Measurements from ENCODE around the gene RIMS4. TPM values are rescaled to one million over a fixed set of nuclear protein-coding genes. Genes with fewer than 3 reads are reported as not detected.

Gene RIMS4
- total RNA-seq, 4 donors from 2014 or later: 1.1 to 5.6 (median 1.9) TPM; not detected in 1

DNA sequence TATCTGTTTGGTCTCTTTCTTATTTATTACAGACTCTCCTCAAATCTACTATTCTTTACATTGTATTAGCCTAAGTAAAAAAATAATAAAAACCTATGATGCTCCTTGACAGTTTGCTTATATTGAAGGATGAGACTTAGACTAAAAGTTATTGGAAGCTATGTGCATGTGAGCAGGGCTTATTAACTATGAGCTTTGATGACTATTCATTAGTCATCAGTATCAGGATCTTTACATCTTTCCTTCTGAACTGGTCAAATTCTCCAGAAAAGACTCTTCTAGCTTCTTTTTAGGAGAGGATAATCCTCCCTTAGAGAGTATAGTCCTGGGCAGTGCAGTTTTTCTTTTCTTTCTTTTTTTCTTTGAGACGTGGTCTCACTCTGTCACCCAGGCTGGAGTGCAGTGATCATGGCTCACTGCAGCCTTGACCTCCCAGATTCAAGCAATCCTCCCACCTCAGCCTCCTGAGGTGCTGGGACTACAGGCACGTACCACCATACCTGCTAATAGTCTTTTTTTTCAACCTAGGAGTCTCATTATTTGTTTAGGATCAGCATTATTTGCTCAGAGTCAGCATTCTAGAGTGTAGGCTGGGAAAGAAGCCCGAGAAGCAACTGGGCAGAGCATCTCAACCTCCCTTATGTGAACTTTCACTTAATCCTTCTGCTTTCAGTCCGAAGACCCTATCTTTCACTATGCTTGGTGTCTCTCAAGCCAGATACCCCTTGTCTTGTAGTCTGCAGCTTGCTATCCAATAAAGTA is 38.1 kb upstream of the RIMS4 start:
- H3K36me3 ChIP-seq: no peaks in the 10 kb centered on the region
- intact Hi-C loops (cut with DNase I; ENCODE audit: low total_unique reads) (no loop called here), in situ Hi-C loops (cut with MboI; ENCODE audit: low pct_ligation_motif_present in 1 of 4, low pct_unique_long_range_greater_than_20kb in 1 of 4, low sequenced_read_pairs in 3 of 4) (no loop called here)
- no peak overlapping the region for H3K4me3 ChIP-seq
- H3K4me1 ChIP-seq: peaks cover 0 to 35% (median 20%) of the 10 kb centered on the region in 4 donors
- peaks cover 7% of the 10 kb centered on the region for H3K27me3 ChIP-seq
- H3K27ac ChIP-seq: no peak overlapping the region
- no peak for DNase-seq
- H3K9me3 ChIP-seq: no peaks in the 10 kb centered on the region
- WGBS, 2 donors (ENCODE audit: low coverage in 1 of 2): 66 to 78% methylated on average over 3 to 4 of the region's 4 CpGs
- no peak for TF ChIP-seq POLR2AphosphoS5 (IDR thresholded peaks at IDR 0.05)

DNA sequence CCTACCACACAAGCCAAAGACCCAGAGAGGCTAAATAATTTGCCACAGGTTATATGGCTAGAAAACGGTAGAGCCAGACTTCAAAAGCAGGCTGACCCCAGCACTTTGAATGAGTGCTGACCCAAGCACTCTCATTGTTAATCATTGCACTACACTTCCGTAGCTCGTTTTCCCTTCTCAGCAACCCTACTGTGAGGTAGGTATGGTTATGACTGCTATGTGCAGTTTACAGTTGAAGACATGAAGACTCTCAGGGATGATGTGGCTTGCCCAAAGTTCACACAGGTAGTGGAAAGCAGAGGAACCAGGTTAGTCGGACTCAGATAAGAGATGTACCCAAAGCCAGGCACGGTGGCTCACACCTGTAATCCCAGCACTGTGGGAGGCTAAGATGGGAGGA is 33.5 kb upstream of the RIMS4 start:
- H3K27me3 ChIP-seq: peaks cover 7% of the 10 kb centered on the region
- H3K4me1 ChIP-seq: peaks cover 0 to 5% (median 0%) of the 10 kb centered on the region in 4 donors
- in situ Hi-C loops (cut with MboI; ENCODE audit: low pct_ligation_motif_present in 1 of 4, low pct_unique_long_range_greater_than_20kb in 1 of 4, low sequenced_read_pairs in 3 of 4): no loop called here
- H3K9me3 ChIP-seq: peaks cover 0 to 4% of the 10 kb centered on the region in 2 donors
- no peak for DNase-seq
- H3K27ac ChIP-seq: no peak overlapping the region
- no peak overlapping the region for H3K4me3 ChIP-seq
- no peak for TF ChIP-seq POLR2AphosphoS5 (IDR thresholded peaks at IDR 0.05)
- TF ChIP-seq EP300 (IDR thresholded peaks at IDR 0.05; ENCODE audit: low read depth): no peak
- TF ChIP-seq, protein P1, sequence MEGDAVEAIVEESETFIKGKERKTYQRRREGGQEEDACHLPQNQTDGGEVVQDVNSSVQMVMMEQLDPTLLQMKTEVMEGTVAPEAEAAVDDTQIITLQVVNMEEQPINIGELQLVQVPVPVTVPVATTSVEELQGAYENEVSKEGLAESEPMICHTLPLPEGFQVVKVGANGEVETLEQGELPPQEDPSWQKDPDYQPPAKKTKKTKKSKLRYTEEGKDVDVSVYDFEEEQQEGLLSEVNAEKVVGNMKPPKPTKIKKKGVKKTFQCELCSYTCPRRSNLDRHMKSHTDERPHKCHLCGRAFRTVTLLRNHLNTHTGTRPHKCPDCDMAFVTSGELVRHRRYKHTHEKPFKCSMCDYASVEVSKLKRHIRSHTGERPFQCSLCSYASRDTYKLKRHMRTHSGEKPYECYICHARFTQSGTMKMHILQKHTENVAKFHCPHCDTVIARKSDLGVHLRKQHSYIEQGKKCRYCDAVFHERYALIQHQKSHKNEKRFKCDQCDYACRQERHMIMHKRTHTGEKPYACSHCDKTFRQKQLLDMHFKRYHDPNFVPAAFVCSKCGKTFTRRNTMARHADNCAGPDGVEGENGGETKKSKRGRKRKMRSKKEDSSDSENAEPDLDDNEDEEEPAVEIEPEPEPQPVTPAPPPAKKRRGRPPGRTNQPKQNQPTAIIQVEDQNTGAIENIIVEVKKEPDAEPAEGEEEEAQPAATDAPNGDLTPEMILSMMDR (IDR thresholded peaks at IDR 0.05): no peak
- TF ChIP-seq POLR2A (IDR thresholded peaks at IDR 0.05): no peak
- intact Hi-C loops (cut with DNase I; ENCODE audit: low total_unique reads): no loop called here
- 81 to 92% methylated on average over 5 of the region's 5 CpGs for WGBS, 2 donors (ENCODE audit: low coverage in 1 of 2)
- H3K36me3 ChIP-seq: no peaks in the 10 kb centered on the region

DNA sequence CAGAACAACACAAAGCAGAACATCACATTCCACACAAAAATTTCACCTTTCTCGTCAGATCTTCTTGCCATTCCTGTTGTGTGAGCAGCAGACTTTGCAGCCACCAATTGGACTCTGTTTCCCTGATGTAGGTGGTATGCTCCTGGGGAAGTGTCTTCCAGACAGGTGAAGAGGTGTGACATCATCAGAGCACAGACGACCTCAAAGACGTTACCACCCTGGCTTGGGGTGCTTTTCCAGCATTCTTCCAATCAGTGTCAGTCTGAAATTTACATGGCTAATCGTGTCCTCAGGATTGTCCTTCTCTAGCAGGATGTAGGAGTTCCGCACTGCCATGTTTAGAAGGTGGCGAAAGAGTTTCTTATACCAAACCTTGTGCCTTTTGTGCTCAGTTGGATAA is 31.6 kb upstream of the RIMS4 start:
- intact Hi-C loops (cut with DNase I; ENCODE audit: low total_unique reads): no loop called here
- 82 to 100% methylated on average over 3 to 6 of the region's 6 CpGs for WGBS, 2 donors (ENCODE audit: low coverage in 1 of 2)

DNA sequence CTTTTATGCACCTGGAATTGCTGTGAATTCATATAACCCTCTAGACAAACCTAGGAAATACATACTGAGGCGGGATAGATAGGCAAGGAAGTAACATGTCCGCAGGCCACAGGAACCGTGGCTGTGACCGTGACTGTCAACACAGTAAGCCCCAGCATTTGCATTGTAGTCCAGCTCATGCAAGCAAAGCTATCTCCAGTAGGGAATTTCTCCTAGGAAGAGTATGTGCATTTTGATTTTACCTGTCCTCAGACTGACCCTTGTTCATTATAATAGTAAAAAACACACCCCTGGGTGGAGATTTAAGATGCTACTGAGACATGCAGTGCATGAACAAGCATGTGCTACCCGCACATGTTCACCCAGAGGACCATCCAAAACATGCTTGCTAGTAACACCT is 30.5 kb upstream of the RIMS4 start:
- Histone ChIP-seq H3K36me3 (no peaks in the 10 kb centered on the region), H3K4me1 (no peaks in the 10 kb centered on the region), H3K4me3 (no peak overlapping the region), H3K27me3 (peaks cover 4% of the 10 kb centered on the region), H3K27ac (no peak overlapping the region), H3K9me3 (peaks cover 0 to 4% of the 10 kb centered on the region in 2 donors)
- TF ChIP-seq POLR2AphosphoS5 (IDR thresholded peaks at IDR 0.05) (no peak), POLR2A (IDR thresholded peaks at IDR 0.05) (no peak), EP300 (IDR thresholded peaks at IDR 0.05; ENCODE audit: low read depth) (no peak)
- TF ChIP-seq, protein P1 (IDR thresholded peaks at IDR 0.05): no peak
- DNase-seq: no peak
- 80 to 82% methylated on average over 2 to 5 of the region's 5 CpGs for WGBS, 2 donors (ENCODE audit: low coverage in 1 of 2)
- intact Hi-C loops (cut with DNase I; ENCODE audit: low total_unique reads) (no loop called here), in situ Hi-C loops (cut with MboI; ENCODE audit: low pct_ligation_motif_present in 1 of 4, low pct_unique_long_range_greater_than_20kb in 1 of 4, low sequenced_read_pairs in 3 of 4) (no loop called here)

More for the DNA sequence above, 31.6 kb upstream of the RIMS4 start:
- in situ Hi-C loops (cut with MboI; ENCODE audit: low pct_ligation_motif_present in 1 of 4, low pct_unique_long_range_greater_than_20kb in 1 of 4, low sequenced_read_pairs in 3 of 4): no loop called here
- no peaks in the 10 kb centered on the region for H3K4me1 ChIP-seq
- H3K27me3 ChIP-seq: peaks cover 4% of the 10 kb centered on the region
- no peak for DNase-seq
- H3K4me3 ChIP-seq: no peak overlapping the region
- H3K27ac ChIP-seq: no peak overlapping the region
- peaks cover 0 to 4% of the 10 kb centered on the region in 2 donors for H3K9me3 ChIP-seq
- H3K36me3 ChIP-seq: no peaks in the 10 kb centered on the region
- TF ChIP-seq, protein P1 (IDR thresholded peaks at IDR 0.05): no peak
- no peak for TF ChIP-seq EP300 (IDR thresholded peaks at IDR 0.05; ENCODE audit: low read depth)
- TF ChIP-seq POLR2A (IDR thresholded peaks at IDR 0.05): no peak
- TF ChIP-seq POLR2AphosphoS5 (IDR thresholded peaks at IDR 0.05): no peak
